ENCODE measurements around the gene TEF. TPM values are rescaled to one million over a fixed set of nuclear protein-coding genes. Genes with fewer than 3 reads are reported as not detected.

The TEF gene
- total and polyA plus RNA-seq, 9 of the 15 experiments (the other 6 are each of a cell fraction or from before 2014, with no cell fraction given): 0.04 to 3.1 (median 1.2) TPM

DNA sequence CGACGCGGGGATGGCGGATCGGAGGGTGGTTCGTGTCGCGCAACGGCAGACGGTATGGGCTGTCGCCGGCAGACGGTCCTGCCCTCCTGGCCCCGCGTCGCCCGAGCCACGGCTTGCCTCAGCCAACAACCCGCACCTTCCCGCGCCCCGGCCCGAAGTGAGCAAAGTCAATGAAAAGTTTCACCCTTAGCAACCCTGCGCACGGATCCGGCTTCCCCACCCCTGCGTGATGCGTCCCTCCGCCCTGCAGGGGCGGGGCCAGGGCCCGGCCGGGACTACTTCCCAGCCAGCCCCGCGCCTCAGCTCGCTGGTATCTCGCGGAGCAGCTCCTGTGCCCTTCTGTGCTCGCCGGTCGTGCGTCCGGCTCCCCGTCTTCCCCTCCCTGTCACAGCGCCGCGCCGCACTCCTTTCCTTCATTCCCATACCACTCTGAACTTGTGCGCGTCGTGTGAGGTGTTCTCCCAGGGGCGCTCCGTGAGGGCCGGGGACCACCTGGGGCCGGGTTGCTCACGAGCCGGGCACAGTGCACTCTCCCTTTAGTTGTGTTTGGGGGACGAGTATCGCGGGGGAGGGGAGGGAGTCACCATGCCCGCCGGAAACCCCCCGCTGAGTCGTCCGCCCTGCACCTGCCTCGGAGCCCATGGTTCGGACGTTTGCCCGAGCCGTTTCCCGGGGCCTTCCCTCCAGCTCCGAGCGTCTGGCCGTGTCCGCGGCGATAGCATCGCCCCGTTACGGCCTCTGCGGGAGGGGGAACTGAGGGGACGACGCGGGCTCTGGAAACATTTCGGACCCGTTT, 65.1 kb downstream of the TEF start, which contains the start of gene TOB2 (continued):
- TF ChIP-seq, protein P1, sequence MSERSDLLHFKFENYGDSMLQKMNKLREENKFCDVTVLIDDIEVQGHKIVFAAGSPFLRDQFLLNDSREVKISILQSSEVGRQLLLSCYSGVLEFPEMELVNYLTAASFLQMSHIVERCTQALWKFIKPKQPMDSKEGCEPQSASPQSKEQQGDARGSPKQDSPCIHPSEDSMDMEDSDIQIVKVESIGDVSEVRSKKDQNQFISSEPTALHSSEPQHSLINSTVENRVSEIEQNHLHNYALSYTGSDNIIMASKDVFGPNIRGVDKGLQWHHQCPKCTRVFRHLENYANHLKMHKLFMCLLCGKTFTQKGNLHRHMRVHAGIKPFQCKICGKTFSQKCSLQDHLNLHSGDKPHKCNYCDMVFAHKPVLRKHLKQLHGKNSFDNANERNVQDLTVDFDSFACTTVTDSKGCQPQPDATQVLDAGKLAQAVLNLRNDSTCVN (CRISPR knock-in tag; IDR thresholded peaks at IDR 0.05): no peak
- 0 out of 2 replicates have a peak, but pooled peaks have one; percentile 66 for TF ChIP-seq GATAD2A (IDR thresholded peaks at IDR 0.05)
- peak in 1 of 2 experiments; percentile 57; a peak in 1 of 4 replicates for TF ChIP-seq SRF (CRISPR knock-in tag; IDR thresholded peaks at IDR 0.05)
- TF ChIP-seq GATAD2B (IDR thresholded peaks at IDR 0.05; ENCODE audit: borderline replicate concordance): no peak
- TF ChIP-seq CREBBP (IDR thresholded peaks at IDR 0.05; ENCODE audit: low read depth, low read length): no peak
- TF ChIP-seq ILK (tag; IDR thresholded peaks at IDR 0.05; ENCODE audit: borderline replicate concordance, low read depth): no peak
- TF ChIP-seq, protein P2, sequence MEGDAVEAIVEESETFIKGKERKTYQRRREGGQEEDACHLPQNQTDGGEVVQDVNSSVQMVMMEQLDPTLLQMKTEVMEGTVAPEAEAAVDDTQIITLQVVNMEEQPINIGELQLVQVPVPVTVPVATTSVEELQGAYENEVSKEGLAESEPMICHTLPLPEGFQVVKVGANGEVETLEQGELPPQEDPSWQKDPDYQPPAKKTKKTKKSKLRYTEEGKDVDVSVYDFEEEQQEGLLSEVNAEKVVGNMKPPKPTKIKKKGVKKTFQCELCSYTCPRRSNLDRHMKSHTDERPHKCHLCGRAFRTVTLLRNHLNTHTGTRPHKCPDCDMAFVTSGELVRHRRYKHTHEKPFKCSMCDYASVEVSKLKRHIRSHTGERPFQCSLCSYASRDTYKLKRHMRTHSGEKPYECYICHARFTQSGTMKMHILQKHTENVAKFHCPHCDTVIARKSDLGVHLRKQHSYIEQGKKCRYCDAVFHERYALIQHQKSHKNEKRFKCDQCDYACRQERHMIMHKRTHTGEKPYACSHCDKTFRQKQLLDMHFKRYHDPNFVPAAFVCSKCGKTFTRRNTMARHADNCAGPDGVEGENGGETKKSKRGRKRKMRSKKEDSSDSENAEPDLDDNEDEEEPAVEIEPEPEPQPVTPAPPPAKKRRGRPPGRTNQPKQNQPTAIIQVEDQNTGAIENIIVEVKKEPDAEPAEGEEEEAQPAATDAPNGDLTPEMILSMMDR (IDR thresholded peaks at IDR 0.05 in 2 of 3, conservative IDR thresholded peaks at IDR 0.05 in 1 of 3; ENCODE audit: insufficient read depth in 2 of 3, low read depth in 1 of 3, low read length in 3 of 3): no peak
- TF ChIP-seq SAP30 (IDR thresholded peaks at IDR 0.05; ENCODE audit: borderline replicate concordance, insufficient read depth, low read depth, low read length, poor library complexity, severe bottlenecking): peak; percentile 10
- TF ChIP-seq THRB (CRISPR knock-in tag; conservative IDR thresholded peaks at IDR 0.05): 0 out of 2 replicates have a peak, but pooled peaks have one; percentile 55
- peak; percentile 51 for TF ChIP-seq ZBTB9 (CRISPR knock-in tag; IDR thresholded peaks at IDR 0.05)
- TF ChIP-seq MEF2A (IDR thresholded peaks at IDR 0.05; ENCODE audit: control insufficient read depth, low read depth, low read length): 0 out of 2 replicates have a peak, but pooled peaks have one; percentile 33
- TF ChIP-seq SP1 (CRISPR knock-in tag; IDR thresholded peaks at IDR 0.05): peak; percentile 99
- peak; percentile 44; the same call in 1 of the 2 replicates for TF ChIP-seq KLF13 (tag; IDR thresholded peaks at IDR 0.05; ENCODE audit: borderline replicate concordance, low read depth)
- TF ChIP-seq MXD1 (CRISPR knock-in tag; IDR thresholded peaks at IDR 0.05; ENCODE audit: borderline replicate concordance, poor library complexity, severe bottlenecking): no peak
- peak; percentile 95 for TF ChIP-seq CHD2 (IDR thresholded peaks at IDR 0.05; ENCODE audit: low read depth, low read length)
- TF ChIP-seq POLR2B (IDR thresholded peaks at IDR 0.05; ENCODE audit: low read depth, partially characterized antibody): peak; percentile 97
- TF ChIP-seq, protein P3, sequence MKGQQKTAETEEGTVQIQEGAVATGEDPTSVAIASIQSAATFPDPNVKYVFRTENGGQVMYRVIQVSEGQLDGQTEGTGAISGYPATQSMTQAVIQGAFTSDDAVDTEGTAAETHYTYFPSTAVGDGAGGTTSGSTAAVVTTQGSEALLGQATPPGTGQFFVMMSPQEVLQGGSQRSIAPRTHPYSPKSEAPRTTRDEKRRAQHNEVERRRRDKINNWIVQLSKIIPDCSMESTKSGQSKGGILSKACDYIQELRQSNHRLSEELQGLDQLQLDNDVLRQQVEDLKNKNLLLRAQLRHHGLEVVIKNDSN (CRISPR knock-in tag; IDR thresholded peaks at IDR 0.05): no peak; the same call in 1 of the 2 replicates
